ENCODE data around the gene RPN1. TPM values are rescaled to one million over a fixed set of nuclear protein-coding genes. Genes with fewer than 3 reads are reported as not detected.
A peak's percentile ranks its signal among the peaks of the same experiment; 100 is the strongest.

RPN1 gene
- total and polyA plus RNA-seq, 10 of the 15 experiments (the other 5 are each of a cell fraction or from before 2014, with no cell fraction given) = 56.1 to 266 (median 157) TPM

DNA sequence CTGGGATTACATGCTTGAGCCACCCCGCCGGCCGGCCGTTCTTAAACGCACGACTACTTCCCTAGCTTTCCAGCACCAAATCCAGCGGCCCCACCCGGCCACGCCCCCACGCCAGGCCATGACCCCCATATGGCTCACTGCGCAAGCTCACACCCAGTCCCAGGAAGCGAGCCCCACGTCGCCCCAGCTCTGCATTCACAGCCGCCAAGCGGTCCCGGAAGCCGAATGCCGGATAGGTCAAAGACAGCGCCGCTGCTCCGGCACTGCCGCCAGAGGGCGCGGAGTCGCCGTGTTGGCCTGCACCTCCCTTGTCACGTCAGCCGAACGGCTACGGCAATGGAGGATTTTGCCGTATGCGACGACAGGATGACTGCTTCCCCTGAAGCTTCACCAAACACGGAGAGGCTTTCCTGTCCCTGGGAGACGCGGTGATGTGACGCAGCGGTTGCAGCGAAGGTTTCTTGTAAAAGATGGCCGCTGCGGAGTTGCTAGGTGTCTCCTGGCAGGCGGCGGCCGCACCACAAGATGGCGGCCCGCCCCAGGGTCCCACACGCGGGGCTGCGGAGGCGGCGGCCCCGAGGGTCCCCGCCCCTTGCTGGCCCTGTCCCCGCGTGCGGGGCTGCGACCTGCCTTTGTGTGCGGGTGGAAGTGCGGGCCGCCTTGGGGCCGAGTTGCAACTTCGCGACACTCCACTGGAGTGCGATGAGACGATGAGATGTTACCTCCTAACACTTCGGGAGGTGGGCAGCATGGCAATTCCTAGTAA, 30.2 kb upstream of the RPN1 start (continued):
- TF ChIP-seq HDAC2 (IDR thresholded peaks at IDR 0.05) (0 out of 2 replicates have a peak, but pooled peaks have one; percentile 6), WRNIP1 (IDR thresholded peaks at IDR 0.05; ENCODE audit: borderline replicate concordance, low read depth, low read length) (0 out of 2 replicates have a peak, but pooled peaks have one; percentile 72), RB1 (IDR thresholded peaks at IDR 0.05; ENCODE audit: borderline replicate concordance) (peak; percentile 89; the same call in 1 of the 2 replicates), SREBF2 (IDR thresholded peaks at IDR 0.05; ENCODE audit: low read length) (no peak), BMI1 (IDR thresholded peaks at IDR 0.05; ENCODE audit: borderline replicate concordance) (no peak), SP1 (IDR thresholded peaks at IDR 0.05; ENCODE audit: low read depth, low read length) (peak; percentile 23), NFXL1 (IDR thresholded peaks at IDR 0.05; ENCODE audit: borderline replicate concordance) (no peak), IKZF1 (conservative IDR thresholded peaks at IDR 0.05) (peak; percentile 86), CBX5 (IDR thresholded peaks at IDR 0.05; ENCODE audit: low read depth) (peak; percentile 59; the same call in 1 of the 2 replicates), PML (IDR thresholded peaks at IDR 0.05; ENCODE audit: low read length) (peak; percentile 59; the same call in 1 of the 2 replicates), EED (IDR thresholded peaks at IDR 0.05; ENCODE audit: low read depth) (peak; percentile 63), KDM1A (IDR thresholded peaks at IDR 0.05; ENCODE audit: borderline replicate concordance) (no peak), RAD21 (IDR thresholded peaks at IDR 0.05; ENCODE audit: insufficient read depth, low read depth, low read length) (peak; percentile 85)
- TF ChIP-seq, protein P1, sequence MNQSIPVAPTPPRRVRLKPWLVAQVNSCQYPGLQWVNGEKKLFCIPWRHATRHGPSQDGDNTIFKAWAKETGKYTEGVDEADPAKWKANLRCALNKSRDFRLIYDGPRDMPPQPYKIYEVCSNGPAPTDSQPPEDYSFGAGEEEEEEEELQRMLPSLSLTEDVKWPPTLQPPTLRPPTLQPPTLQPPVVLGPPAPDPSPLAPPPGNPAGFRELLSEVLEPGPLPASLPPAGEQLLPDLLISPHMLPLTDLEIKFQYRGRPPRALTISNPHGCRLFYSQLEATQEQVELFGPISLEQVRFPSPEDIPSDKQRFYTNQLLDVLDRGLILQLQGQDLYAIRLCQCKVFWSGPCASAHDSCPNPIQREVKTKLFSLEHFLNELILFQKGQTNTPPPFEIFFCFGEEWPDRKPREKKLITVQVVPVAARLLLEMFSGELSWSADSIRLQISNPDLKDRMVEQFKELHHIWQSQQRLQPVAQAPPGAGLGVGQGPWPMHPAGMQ (IDR thresholded peaks at IDR 0.05; ENCODE audit: borderline replicate concordance) = no peak
- TF ChIP-seq, protein P2, sequence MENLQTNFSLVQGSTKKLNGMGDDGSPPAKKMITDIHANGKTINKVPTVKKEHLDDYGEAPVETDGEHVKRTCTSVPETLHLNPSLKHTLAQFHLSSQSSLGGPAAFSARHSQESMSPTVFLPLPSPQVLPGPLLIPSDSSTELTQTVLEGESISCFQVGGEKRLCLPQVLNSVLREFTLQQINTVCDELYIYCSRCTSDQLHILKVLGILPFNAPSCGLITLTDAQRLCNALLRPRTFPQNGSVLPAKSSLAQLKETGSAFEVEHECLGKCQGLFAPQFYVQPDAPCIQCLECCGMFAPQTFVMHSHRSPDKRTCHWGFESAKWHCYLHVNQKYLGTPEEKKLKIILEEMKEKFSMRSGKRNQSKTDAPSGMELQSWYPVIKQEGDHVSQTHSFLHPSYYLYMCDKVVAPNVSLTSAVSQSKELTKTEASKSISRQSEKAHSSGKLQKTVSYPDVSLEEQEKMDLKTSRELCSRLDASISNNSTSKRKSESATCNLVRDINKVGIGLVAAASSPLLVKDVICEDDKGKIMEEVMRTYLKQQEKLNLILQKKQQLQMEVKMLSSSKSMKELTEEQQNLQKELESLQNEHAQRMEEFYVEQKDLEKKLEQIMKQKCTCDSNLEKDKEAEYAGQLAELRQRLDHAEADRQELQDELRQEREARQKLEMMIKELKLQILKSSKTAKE (IDR thresholded peaks at IDR 0.05; ENCODE audit: low read depth, poor library complexity, severe bottlenecking) = no peak
- TF ChIP-seq, protein P3, sequence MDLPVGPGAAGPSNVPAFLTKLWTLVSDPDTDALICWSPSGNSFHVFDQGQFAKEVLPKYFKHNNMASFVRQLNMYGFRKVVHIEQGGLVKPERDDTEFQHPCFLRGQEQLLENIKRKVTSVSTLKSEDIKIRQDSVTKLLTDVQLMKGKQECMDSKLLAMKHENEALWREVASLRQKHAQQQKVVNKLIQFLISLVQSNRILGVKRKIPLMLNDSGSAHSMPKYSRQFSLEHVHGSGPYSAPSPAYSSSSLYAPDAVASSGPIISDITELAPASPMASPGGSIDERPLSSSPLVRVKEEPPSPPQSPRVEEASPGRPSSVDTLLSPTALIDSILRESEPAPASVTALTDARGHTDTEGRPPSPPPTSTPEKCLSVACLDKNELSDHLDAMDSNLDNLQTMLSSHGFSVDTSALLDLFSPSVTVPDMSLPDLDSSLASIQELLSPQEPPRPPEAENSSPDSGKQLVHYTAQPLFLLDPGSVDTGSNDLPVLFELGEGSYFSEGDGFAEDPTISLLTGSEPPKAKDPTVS (IDR thresholded peaks at IDR 0.05; ENCODE audit: low read depth, low read length) = no peak
- TF ChIP-seq, protein P4, sequence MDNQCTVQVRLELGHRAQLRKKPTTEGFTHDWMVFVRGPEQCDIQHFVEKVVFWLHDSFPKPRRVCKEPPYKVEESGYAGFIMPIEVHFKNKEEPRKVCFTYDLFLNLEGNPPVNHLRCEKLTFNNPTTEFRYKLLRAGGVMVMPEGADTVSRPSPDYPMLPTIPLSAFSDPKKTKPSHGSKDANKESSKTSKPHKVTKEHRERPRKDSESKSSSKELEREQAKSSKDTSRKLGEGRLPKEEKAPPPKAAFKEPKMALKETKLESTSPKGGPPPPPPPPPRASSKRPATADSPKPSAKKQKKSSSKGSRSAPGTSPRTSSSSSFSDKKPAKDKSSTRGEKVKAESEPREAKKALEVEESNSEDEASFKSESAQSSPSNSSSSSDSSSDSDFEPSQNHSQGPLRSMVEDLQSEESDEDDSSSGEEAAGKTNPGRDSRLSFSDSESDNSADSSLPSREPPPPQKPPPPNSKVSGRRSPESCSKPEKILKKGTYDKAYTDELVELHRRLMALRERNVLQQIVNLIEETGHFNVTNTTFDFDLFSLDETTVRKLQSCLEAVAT (IDR thresholded peaks at IDR 0.05) = peak; percentile 52
- TF ChIP-seq, protein P5, sequence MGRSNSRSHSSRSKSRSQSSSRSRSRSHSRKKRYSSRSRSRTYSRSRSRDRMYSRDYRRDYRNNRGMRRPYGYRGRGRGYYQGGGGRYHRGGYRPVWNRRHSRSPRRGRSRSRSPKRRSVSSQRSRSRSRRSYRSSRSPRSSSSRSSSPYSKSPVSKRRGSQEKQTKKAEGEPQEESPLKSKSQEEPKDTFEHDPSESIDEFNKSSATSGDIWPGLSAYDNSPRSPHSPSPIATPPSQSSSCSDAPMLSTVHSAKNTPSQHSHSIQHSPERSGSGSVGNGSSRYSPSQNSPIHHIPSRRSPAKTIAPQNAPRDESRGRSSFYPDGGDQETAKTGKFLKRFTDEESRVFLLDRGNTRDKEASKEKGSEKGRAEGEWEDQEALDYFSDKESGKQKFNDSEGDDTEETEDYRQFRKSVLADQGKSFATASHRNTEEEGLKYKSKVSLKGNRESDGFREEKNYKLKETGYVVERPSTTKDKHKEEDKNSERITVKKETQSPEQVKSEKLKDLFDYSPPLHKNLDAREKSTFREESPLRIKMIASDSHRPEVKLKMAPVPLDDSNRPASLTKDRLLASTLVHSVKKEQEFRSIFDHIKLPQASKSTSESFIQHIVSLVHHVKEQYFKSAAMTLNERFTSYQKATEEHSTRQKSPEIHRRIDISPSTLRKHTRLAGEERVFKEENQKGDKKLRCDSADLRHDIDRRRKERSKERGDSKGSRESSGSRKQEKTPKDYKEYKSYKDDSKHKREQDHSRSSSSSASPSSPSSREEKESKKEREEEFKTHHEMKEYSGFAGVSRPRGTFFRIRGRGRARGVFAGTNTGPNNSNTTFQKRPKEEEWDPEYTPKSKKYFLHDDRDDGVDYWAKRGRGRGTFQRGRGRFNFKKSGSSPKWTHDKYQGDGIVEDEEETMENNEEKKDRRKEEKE (IDR thresholded peaks at IDR 0.05) = no peak

All from GM12878 (cell line).